Measurements from ENCODE around the gene UROD.

Gene UROD

DNA sequence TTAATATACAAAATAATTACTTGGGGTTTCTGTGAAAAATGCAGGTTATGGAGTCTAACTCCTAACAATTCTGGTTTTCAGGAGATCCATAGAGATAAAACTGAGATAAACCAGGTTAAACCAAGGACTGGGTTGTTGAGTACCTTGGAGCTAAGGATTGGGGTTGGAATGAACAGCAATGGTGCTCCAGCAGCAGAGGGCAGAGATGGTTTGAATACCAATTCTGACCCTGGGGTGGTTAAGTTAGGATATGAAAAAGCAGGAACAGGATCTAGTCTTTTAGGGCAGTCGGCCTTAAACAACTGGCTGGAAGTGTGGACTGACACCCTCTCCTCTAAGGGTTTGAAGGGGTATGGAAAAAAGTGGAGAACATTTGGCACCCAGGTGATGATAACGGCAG, 53.0 kb downstream of the UROD start:
- no peaks in the 10 kb centered on the region for H3K4me1 ChIP-seq (ENCODE audit: insufficient read depth, insufficient read length)
- H3K4me3 ChIP-seq (ENCODE audit: insufficient read length, low read depth), result no peak overlapping the region
- TF ChIP-seq SUZ12 (IDR thresholded peaks at IDR 0.05; ENCODE audit: extremely low read depth, insufficient read depth, insufficient read length), result no peak
- TF ChIP-seq YY1 (IDR thresholded peaks at IDR 0.05; ENCODE audit: insufficient read depth, insufficient read length), result no peak
- TF ChIP-seq ZNF274 (IDR thresholded peaks at IDR 0.05; ENCODE audit: low read depth, low read length), result no peak
- no peak overlapping the region for H3K9ac ChIP-seq (ENCODE audit: insufficient read length, low read depth)
- H3K36me3 ChIP-seq (ENCODE audit: insufficient read depth, insufficient read length, low read length), result no peaks in the 10 kb centered on the region
- H3K27me3 ChIP-seq (ENCODE audit: insufficient read depth, insufficient read length), result no peaks in the 10 kb centered on the region
- no peaks in the 10 kb centered on the region for H3K9me3 ChIP-seq (ENCODE audit: insufficient read depth, low read length)
- no peak for DNase-seq (ENCODE audit: low read depth, low spot score)
